Measurements from ENCODE around the gene MTAP.

MTAP gene

GRCh38 chr9:21969011-21969940 is 166.8 kb downstream of the MTAP start:
- DNase-seq (ENCODE audit: low read depth in 1 of 2, low spot score in 1 of 2) = no peak

DNA sequence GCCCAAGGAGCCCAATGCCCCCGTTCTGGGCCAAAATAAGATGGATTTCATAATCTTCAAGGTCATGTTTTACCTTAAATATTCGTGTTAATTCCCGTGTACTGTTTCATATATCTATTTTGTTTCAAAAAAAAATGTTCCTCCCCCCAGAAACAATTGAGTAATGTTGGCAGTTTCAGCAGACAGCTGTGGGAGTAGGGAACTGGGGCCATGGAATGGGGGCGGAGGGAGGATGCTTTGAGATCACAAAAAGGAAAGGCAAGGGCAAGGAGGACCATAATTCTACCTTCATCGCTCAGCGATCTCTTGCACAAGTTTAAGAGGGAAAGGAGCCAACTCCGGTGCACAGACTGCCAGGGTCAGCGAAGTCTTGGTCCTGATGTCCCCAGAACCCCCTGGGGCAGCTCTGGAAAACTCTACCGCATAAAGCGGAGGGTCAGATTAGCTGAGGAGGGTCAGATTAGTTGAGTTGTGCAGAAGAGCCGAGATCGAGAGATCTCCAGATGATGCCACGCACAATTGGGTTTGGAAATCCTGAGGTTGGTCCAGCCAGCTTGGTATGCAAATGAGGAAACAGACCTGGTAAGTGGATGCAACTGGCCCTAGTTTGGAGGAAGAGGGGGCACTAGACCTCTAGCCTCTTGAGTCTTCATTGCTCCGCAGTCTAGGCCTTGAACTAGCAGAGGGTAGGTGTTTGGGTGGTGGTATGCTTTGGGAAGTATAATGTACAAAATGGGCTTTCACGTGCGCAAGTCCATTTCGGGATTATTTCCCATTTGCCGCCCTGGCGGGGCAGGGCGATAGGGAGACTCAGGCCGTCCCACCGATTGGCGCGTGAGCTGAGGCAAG is 167.7 kb downstream of the MTAP start:
- DNase-seq (ENCODE audit: low read depth in 1 of 2, low spot score in 1 of 2) = no peak

GRCh38 chr9:21970800-21971640 is 168.6 kb downstream of the MTAP start:
- DNase-seq (ENCODE audit: low read depth in 1 of 2, low spot score in 1 of 2) = no peak

DNA sequence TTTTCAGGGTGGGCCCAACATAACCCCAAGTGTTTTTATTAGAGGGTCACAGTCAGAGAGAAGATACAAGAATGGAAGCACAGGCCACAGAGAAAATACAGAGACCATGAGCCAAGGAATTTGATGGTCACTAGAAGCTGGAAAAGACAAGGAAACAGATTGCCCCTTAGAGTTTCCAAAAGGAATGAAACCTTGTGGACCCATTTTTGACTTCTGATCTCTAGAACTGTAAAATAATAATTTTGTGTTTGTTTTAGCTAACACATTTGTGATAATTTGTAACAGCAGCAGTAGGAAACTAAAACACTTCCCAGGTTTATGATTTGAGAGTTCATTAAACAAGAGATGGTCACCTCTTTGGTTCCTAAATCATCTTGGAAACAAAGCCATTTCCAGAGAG is 169.9 kb downstream of the MTAP start:
- DNase-seq (ENCODE audit: low read depth in 1 of 2, low spot score in 1 of 2) = no peak

DNA sequence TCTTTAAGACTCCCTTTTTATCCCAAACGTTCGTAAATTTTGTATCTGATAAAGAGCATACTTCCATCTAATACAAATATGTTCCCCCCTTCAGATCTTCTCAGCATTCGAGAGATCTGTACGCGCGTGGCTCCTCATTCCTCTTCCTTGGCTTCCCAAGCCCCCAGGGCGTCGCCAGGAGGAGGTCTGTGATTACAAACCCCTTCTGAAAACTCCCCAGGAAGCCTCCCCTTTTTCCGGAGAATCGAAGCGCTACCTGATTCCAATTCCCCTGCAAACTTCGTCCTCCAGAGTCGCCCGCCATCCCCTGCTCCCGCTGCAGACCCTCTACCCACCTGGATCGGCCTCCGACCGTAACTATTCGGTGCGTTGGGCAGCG is 171.9 kb downstream of the MTAP start:
- no peak for DNase-seq (ENCODE audit: low read depth in 1 of 2, low spot score in 1 of 2)

DNA sequence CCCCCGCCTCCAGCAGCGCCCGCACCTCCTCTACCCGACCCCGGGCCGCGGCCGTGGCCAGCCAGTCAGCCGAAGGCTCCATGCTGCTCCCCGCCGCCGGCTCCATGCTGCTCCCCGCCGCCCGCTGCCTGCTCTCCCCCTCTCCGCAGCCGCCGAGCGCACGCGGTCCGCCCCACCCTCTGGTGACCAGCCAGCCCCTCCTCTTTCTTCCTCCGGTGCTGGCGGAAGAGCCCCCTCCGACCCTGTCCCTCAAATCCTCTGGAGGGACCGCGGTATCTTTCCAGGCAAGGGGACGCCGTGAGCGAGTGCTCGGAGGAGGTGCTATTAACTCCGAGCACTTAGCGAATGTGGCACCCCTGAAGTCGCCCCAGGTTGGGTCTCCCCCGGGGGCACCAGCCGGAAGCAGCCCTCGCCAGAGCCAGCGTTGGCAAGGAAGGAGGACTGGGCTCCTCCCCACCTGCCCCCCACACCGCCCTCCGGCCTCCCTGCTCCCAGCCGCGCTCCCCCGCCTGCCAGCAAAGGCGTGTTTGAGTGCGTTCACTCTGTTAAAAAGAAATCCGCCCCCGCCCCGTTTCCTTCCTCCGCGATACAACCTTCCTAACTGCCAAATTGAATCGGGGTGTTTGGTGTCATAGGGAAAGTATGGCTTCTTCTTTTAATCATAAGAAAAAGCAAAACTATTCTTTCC is 172.4 kb downstream of the MTAP start:
- DNase-seq (ENCODE audit: low read depth in 1 of 2, low spot score in 1 of 2) = no peak

DNA sequence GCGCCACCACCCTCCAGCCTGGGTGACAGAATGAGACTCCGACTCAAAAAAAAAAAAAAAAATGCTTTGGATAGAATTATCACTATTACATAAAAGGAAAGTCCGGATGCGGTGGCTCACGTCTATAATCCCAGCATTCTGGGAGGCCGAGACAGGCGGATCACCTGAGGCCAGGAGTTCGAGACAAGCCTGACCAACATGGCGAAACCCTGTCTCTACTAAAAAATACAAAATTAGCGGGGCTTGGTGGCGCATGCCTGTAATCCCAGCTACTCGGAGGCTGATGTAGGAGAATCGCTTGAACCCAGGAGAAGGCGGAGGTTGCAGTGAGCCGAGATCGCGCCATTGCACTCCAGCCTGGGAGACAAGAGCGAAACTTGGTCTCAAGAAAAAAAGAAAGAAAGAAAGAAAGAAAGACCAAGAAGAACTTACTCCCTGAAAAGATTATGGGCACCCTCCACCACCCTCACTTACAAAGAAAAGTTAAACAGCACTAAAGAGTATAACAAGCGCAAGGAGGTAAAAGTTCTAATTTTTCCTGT is 174.0 kb downstream of the MTAP start:
- DNase-seq (ENCODE audit: low read depth in 1 of 2, low spot score in 1 of 2) = no peak

GRCh38 chr9:21982391-21982790 is 180.0 kb downstream of the MTAP start:
- DNase-seq (ENCODE audit: low read depth in 1 of 2, low spot score in 1 of 2) = no peak

DNA sequence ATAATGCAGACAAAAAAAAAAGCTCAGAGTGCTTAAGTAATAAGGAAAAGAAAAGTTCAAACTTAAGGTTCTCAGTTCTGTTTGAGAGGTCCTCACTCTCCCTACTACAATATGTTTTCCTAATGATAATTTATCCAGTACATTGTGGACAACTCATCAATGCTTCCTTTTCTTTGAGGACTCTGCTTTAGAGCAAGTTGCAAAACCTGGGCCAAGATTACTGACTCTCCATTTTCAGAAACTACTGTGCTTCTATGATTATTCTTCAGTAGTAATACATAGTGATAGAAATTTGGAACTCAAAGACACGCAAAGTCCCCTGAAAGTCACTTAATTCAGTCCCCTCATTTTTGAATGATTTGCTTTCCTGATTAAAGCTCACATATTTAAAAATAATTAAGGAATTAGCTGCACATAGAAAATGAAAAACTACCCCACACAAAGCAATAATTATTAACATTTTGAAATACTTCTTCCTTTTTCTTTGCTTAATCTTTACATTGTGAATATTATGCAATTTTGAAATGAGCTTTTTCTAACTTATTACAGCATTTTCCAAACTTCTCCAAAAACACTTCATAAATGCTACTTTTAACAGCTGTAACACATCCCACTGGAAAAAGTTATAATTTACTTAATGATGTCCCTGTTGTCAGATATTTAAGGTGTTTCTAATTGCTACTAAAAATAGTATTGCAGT is 180.6 kb downstream of the MTAP start:
- DNase-seq (ENCODE audit: low read depth in 1 of 2, low spot score in 1 of 2) = no peak

- DNase-seq (ENCODE audit: low read depth in 1 of 2, low spot score in 1 of 2) = no peak
Observed at GRCh38 chr9:21983561-21983935, 181.1 kb downstream of the MTAP start.

GRCh38 chr9:21984101-21984500 is 181.7 kb downstream of the MTAP start:
- DNase-seq (ENCODE audit: low read depth in 1 of 2, low spot score in 1 of 2) = no peak

DNA sequence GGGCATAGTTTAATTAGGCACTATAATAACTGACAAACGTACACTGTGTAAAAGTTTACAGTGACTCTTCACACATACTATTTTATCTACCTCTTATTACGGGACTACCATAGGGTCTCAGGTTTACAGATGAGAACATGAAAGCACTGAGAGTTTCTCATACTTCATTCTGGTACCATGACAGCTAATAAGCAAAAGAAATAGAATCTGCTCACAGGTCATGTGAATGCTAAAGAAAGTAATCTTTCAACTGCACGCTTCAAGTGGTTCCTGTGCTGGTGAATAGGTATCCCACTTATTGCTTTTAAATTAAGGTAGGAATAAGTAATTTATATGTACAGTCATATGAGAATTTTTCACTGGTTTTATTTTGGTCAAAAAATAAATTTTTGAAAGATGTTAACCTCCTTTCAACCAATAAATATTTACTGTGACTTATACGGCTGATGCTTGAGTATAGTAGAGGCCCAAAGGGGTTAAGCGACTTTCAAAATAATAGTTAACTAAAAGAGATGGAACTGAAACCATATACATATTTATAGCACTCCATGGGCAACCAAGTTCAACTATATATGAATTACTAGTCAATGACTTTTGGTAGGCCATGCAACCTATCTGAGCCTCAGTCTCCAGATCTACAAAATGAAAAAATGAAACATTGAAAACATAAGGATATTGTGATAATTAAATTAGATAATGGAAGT is 183.7 kb downstream of the MTAP start:
- DNase-seq (ENCODE audit: low read depth in 1 of 2, low spot score in 1 of 2) = no peak

All from stimulated activated CD4-positive, alpha-beta T cell treated with anti-CD3 and anti-CD28 coated beads, Interleukin-15, amount 100 ng/mL, for 1 hour (primary cell).